Breast epithelium (tissue), 4 donors: ENCODE results near the gene FNDC1. TPM values are rescaled to one million over a fixed set of nuclear protein-coding genes. Genes with fewer than 3 reads are reported as not detected.

ENCODE experiments used
- DNase-seq, 2 donors: peaks; one replicate each; pipeline ENCODE4 v3.0.0-alpha.2; 2019; ENCODE audit warnings: low spot score in 2 of 2
- H3K27ac ChIP-seq, 2 donors: fragments of 200-600 bp; sonication (generic) in 1 of 2; one replicate each; pipeline ENCODE4 v1.5.1; 2016 to 2019; ENCODE audit warnings: mild to moderate bottlenecking in 1 of 2
- H3K27me3 ChIP-seq, 2 donors: fragments of 200-600 bp; sonication (generic) in 1 of 2; one replicate each; pipeline versions ENCODE4 v1.5.1 to v1.6.0; 2017 to 2019; ENCODE audit warnings: control low read depth in 1 of 2, mild to moderate bottlenecking in 1 of 2
- H3K36me3 ChIP-seq: fragments of 200-600 bp; one replicate; pipeline ENCODE4 v1.5.1; 2019
- H3K4me1 ChIP-seq, 2 donors: fragments of 200-600 bp; sonication (generic); one replicate each; pipeline ENCODE4 v1.5.1; 2016 to 2019; ENCODE audit warnings: control low read depth in 1 of 2
- H3K4me3 ChIP-seq, 3 donors: fragments of 200-600 bp; sonication (generic); 1 replicate in 2 of 3; 2 replicates in 1 of 3; pipeline ENCODE4 v1.5.1; 2016 to 2019; ENCODE audit warnings: mild to moderate bottlenecking in 3 of 3, moderate library complexity in 2 of 3
- H3K9me3 ChIP-seq, 2 donors: fragments of 200-600 bp; sonication (generic) in 1 of 2; one replicate each; pipeline ENCODE4 v1.5.1; 2016 to 2019; ENCODE audit warnings: control low read depth in 1 of 2
- POLR2A ChIP-seq: fragments of 450-650 bp; IDR thresholded peaks from one replicate; pipeline ENCODE4 v1.6.1; 2016; ENCODE audit warnings: antibody characterized with exemption, mild to moderate bottlenecking, moderate library complexity
- POLR2AphosphoS5 ChIP-seq, 3 donors: sonication (generic); formaldehyde crosslinking; IDR thresholded peaks; one replicate each; pipeline ENCODE4 v1.6.1; 2017; ENCODE audit warnings: antibody characterized with exemption in 3 of 3
- intact Hi-C: fragments of 100-400 bp; cut with DNase I; formaldehyde crosslinking; loops from one replicate; pipeline ENCODE4 v1.15.1; 2023; ENCODE audit warnings: low total_unique reads
- total RNA-seq, 3 donors: library from RNA; depleted of rRNA; stranded (reverse); fragments of >200 nt; gene quantifications; one replicate each; pipeline ENCODE4 v1.1.0, GENCODE V29; 2016
- TF ChIP-seq, protein P1 (sequence below), 3 donors: fragments of 450-650 bp; IDR thresholded peaks; one replicate each; pipeline ENCODE4 v1.5.1; 2016 to 2017; ENCODE audit warnings: antibody characterized with exemption in 3 of 3, mild to moderate bottlenecking in 3 of 3, moderate library complexity in 3 of 3

FNDC1 gene
- total RNA-seq, 3 donors from 2014 or later, result 0.15 to 10.1 (median 0.33) TPM

DNA sequence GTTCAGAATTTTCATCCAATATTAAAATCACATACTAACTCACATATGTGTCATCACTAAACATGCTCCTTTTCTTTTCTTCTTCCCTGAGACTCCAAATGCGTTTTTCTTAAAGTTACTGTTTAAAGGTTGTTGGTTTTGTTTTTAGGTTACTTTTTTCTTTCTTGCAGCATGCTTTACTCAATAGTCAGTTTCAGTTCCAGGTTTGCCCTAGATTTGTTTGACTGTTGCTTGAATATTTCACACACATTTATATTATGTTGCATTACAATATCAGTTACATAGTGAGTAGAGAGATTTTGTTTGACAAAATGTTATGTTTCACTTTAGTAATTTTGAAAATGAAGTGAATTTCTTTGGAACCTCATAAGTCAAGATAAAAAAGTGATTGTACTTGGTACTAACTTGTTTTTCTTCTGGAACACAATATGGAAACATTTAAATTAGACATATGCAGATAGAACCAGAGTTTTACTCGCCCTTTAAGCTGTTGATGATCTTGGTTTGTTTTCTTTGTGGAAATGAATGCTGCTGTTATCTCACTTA is 27.3 kb downstream of the FNDC1 start:
- no peak for DNase-seq
- intact Hi-C loops, result no loop called here
- Histone ChIP-seq H3K4me1 (no peaks in the 10 kb centered on the region), H3K27me3 (no peaks in the 10 kb centered on the region), H3K9me3 (no peaks in the 10 kb centered on the region), H3K4me3 (no peak overlapping the region), H3K27ac (no peak overlapping the region), H3K36me3 (no peaks in the 10 kb centered on the region)
- TF ChIP-seq POLR2AphosphoS5 (IDR thresholded peaks at IDR 0.05) (no peak), POLR2A (no peak)
- TF ChIP-seq, protein P1, sequence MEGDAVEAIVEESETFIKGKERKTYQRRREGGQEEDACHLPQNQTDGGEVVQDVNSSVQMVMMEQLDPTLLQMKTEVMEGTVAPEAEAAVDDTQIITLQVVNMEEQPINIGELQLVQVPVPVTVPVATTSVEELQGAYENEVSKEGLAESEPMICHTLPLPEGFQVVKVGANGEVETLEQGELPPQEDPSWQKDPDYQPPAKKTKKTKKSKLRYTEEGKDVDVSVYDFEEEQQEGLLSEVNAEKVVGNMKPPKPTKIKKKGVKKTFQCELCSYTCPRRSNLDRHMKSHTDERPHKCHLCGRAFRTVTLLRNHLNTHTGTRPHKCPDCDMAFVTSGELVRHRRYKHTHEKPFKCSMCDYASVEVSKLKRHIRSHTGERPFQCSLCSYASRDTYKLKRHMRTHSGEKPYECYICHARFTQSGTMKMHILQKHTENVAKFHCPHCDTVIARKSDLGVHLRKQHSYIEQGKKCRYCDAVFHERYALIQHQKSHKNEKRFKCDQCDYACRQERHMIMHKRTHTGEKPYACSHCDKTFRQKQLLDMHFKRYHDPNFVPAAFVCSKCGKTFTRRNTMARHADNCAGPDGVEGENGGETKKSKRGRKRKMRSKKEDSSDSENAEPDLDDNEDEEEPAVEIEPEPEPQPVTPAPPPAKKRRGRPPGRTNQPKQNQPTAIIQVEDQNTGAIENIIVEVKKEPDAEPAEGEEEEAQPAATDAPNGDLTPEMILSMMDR (IDR thresholded peaks at IDR 0.05), result no peak

DNA sequence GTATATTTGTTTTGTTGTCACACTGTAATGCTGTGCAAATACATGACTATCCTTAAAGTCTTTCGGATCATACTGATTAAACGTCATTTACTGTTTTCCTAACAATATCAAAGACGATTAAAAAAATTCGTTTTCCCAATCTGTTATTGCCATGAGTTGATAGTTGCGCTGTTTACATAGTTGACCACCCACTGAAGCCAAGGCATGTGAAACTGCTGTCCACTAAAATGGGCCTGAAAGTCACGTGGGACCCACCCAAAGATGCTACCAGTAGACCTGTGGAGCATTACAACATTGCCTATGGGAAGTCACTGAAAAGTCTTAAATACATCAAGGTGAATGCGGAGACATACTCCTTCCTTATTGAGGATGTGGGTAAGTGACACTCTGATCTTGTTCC is 28.1 kb downstream of the FNDC1 start:
- no peak overlapping the region for H3K4me3 ChIP-seq
- intact Hi-C loops, result no loop called here
- no peak for DNase-seq
- no peaks in the 10 kb centered on the region for H3K4me1 ChIP-seq
- H3K27ac ChIP-seq, result no peak overlapping the region
- H3K27me3 ChIP-seq, result no peaks in the 10 kb centered on the region
- no peaks in the 10 kb centered on the region for H3K9me3 ChIP-seq
- TF ChIP-seq POLR2A (no peak), POLR2AphosphoS5 (IDR thresholded peaks at IDR 0.05) (no peak)
- TF ChIP-seq, protein P1 (IDR thresholded peaks at IDR 0.05), result no peak
- H3K36me3 ChIP-seq, result no peaks in the 10 kb centered on the region

- Histone ChIP-seq H3K27me3 (no peaks in the 10 kb centered on the region), H3K4me1 (no peaks in the 10 kb centered on the region), H3K4me3 (no peak overlapping the region), H3K9me3 (no peaks in the 10 kb centered on the region), H3K36me3 (no peaks in the 10 kb centered on the region), H3K27ac (no peak overlapping the region)
- DNase-seq, result no peak
- no peak for TF ChIP-seq POLR2AphosphoS5 (IDR thresholded peaks at IDR 0.05)
- TF ChIP-seq, protein P1 (IDR thresholded peaks at IDR 0.05), result no peak
- TF ChIP-seq POLR2A, result no peak
- intact Hi-C loops, result no loop called here
Observed at GRCh38 chr6:159201336-159201735, 32.1 kb downstream of the FNDC1 start.

DNA sequence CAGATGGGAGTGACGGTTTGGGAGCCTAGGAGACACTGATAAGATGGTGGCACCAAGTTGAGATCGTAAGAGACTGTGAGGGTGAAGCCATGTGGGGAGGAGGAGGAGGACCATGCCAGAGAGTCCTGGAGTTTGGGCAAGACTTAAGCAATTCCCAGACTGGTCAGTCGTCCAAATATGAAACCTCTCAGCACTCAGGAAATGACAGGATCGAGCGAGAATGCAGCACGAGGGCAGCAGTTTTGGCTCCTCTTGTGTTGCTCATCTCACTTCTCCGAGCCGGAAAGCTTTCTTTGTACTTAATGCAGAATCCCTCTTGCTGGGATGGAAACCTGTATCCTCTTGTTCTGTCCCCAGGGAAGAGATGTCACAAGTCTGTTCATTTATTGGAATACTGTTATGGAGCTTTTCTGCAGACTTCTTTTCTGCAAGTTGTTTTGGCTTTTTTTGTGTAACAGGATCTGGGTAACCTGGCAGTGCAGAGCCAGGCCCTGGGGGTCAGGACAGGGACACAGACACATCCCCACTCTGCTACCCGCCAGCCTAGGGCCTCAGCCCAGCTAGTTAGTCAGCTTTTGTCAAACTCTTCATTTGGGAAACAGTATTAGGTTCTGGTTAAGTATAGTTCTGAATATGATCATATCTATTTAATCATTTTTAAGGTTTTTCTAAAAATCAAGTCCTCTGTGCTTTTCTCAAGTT is 34.3 kb downstream of the FNDC1 start:
- no peak for DNase-seq
- intact Hi-C loops, result no loop called here

DNA sequence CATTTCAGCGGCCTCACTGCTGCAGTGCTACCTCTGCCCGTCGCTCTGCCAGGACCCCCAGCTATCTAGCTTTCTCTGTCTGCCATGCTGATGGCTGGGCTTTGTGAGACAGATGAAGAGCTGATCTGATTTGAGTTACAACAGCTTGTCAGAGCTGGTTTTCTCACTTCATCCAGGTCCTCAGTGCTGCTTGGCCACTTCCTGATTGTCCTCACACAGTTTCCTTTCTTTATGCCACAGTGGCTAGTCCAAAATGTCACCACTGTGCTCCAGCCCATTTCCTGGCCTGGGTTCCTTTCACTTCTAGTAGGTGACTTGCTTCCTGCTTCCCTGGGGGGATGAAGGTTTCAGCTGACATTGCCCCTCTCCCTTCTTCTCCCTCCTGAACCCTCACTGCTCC is 35.4 kb downstream of the FNDC1 start:
- Histone ChIP-seq H3K36me3 (no peaks in the 10 kb centered on the region), H3K4me3 (no peak overlapping the region), H3K4me1 (no peaks in the 10 kb centered on the region), H3K27ac (no peak overlapping the region), H3K9me3 (no peaks in the 10 kb centered on the region), H3K27me3 (no peaks in the 10 kb centered on the region)
- no peak for DNase-seq
- no peak for TF ChIP-seq POLR2A
- TF ChIP-seq POLR2AphosphoS5 (IDR thresholded peaks at IDR 0.05), result no peak
- TF ChIP-seq, protein P1 (IDR thresholded peaks at IDR 0.05), result no peak
- intact Hi-C loops, result no loop called here

More for the DNA sequence above, 34.3 kb downstream of the FNDC1 start:
- Histone ChIP-seq H3K4me1 (no peaks in the 10 kb centered on the region), H3K27ac (peak overlapping the region in 1 of 2 donors; percentile 52), H3K27me3 (no peaks in the 10 kb centered on the region), H3K9me3 (no peaks in the 10 kb centered on the region), H3K4me3 (no peak overlapping the region), H3K36me3 (no peaks in the 10 kb centered on the region)
- TF ChIP-seq POLR2AphosphoS5 (IDR thresholded peaks at IDR 0.05), result no peak
